Common myeloid progenitor, CD34-positive (primary cell): Measurements from ENCODE around the gene PPP2R2B.

Experiments
- CTCF ChIA-PET: fragments of 350-600 bp; sonication (Branson Sonifier 250); formaldehyde crosslinking; loops from one replicate; lab custom pipeline; 2021; ENCODE audit warnings: antibody characterized with exemption; lab: Charles Lee
- POLR2A ChIA-PET: fragments of 350-600 bp; sonication (Branson Sonifier 250); formaldehyde crosslinking; loops from one replicate; lab custom pipeline; 2021; ENCODE audit warnings: antibody characterized with exemption; lab: Charles Lee
- DNase-seq, 3 donors: peaks; one replicate each; pipeline versions ENCODE4 v3.0.0 to v3.0.0-alpha.2; 2013
- H3K27ac ChIP-seq, 2 experiments: 1 replicate in 1 of 2; 2 replicates in 1 of 2; pipeline ENCODE4 v1.7.0; 2013; ENCODE audit warnings: inconsistent platforms in 2 of 2, low read length in 2 of 2, mild to moderate bottlenecking in 2 of 2, low read depth in 1 of 2, moderate library complexity in 1 of 2; ENCODE audit not compliant: severe bottlenecking in 2 of 2, insufficient read depth in 1 of 2, poor library complexity in 1 of 2
- H3K27me3 ChIP-seq, 5 experiments: replicated peaks in 2 of 5; 1 replicate in 3 of 5; 2 replicates in 2 of 5; pipeline versions ENCODE4 v1.6.1 to v1.7.0; 2013; ENCODE audit warnings: low read length in 4 of 5, mild to moderate bottlenecking in 2 of 5, moderate library complexity in 2 of 5, inconsistent platforms in 1 of 5; ENCODE audit not compliant: insufficient read depth in 5 of 5, control insufficient read depth in 4 of 5
- H3K36me3 ChIP-seq, 4 experiments: 1 replicate in 2 of 4; 2 replicates in 2 of 4; pipeline versions ENCODE4 v1.6.1 to v1.7.0; 2013; ENCODE audit warnings: low read length in 3 of 4, control low read depth in 1 of 4, mild to moderate bottlenecking in 1 of 4; ENCODE audit not compliant: control insufficient read depth in 4 of 4, insufficient read depth in 4 of 4
- H3K4me1 ChIP-seq, 4 experiments: 1 replicate in 3 of 4; 2 replicates in 1 of 4; pipeline versions ENCODE4 v1.6.1 to v1.7.1; 2013; ENCODE audit warnings: low read length in 3 of 4, mild to moderate bottlenecking in 3 of 4, control low read depth in 1 of 4, inconsistent platforms in 1 of 4, moderate library complexity in 1 of 4; ENCODE audit not compliant: control insufficient read depth in 4 of 4, insufficient read depth in 4 of 4; ENCODE audit errors: control extremely low read depth in 1 of 4
- H3K4me3 ChIP-seq, 7 experiments: 1 replicate in 4 of 7; 2 replicates in 3 of 7; pipeline versions ENCODE4 v1.5.1 to v1.7.0; 2013; ENCODE audit warnings: mild to moderate bottlenecking in 7 of 7, low read length in 6 of 7, moderate library complexity in 6 of 7, inconsistent platforms in 2 of 7, low read depth in 2 of 7, control low read depth in 1 of 7; ENCODE audit not compliant: insufficient read depth in 4 of 7, control insufficient read depth in 1 of 7; ENCODE audit errors: extremely low read depth in 1 of 7
- H3K9me3 ChIP-seq, 5 experiments: 1 replicate in 4 of 5; 2 replicates in 1 of 5; pipeline versions ENCODE4 v1.6.1 to v1.7.1; 2013; ENCODE audit warnings: low read length in 4 of 5, mild to moderate bottlenecking in 2 of 5, inconsistent platforms in 1 of 5, low read depth in 1 of 5, moderate library complexity in 1 of 5; ENCODE audit not compliant: control insufficient read depth in 4 of 5, insufficient read depth in 2 of 5; ENCODE audit errors: control extremely low read depth in 1 of 5
- WGBS: methylation state at CpG from one replicate; pipeline ENCODE4 v1.1.5; 2013; ENCODE audit not compliant: insufficient coverage; 5-methylcytosine and 5-hydroxymethylcytosine counted together

PPP2R2B gene

GRCh38 chr5:146873186-146873917 is 5.2 kb downstream of the PPP2R2B start:
- ChIA-PET CTCF (no interaction called here), POLR2A (no interaction called here)
- 100% methylated on average over 7 of the region's 7 CpGs for WGBS
- Histone ChIP-seq H3K36me3 (no peaks in the 10 kb centered on the region), H3K27me3 (peaks cover 0 to 9% (median 2%) of the 10 kb centered on the region in 5 experiments), H3K4me1 (peaks cover 0 to 14% (median 9%) of the 10 kb centered on the region in 4 experiments), H3K9me3 (no peaks in the 10 kb centered on the region), H3K4me3 (no peak overlapping the region), H3K27ac (no peak overlapping the region)
- DNase-seq, result no peak

DNA sequence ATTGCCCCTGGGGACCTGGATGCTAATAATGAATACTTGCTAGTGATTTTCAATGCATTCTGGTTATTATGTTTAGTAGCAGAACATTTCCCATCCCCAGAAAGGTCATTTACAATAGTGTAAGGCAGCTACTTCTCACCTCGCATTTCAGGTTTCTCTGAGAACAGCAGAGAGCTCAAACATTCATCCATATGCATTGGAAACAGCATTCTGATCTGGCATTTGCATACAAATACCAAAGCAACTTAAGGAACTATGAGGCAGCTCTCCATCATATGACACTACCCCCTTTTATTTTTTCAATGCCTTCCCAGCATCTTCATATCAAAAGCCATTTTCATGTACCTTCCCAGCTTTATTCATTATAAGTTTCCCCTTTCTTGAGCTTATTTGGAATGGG is 6.4 kb downstream of the PPP2R2B start:
- 92% methylated on average over 1 of the region's 1 CpG for WGBS
- Histone ChIP-seq H3K4me3 (no peak overlapping the region), H3K4me1 (peaks cover 0 to 3% (median 1%) of the 10 kb centered on the region in 4 experiments), H3K27ac (no peak overlapping the region), H3K36me3 (no peaks in the 10 kb centered on the region), H3K27me3 (peaks cover 0 to 5% (median 2%) of the 10 kb centered on the region in 5 experiments), H3K9me3 (no peaks in the 10 kb centered on the region)
- ChIA-PET CTCF (no interaction called here), POLR2A (no interaction called here)
- DNase-seq, result no peak

GRCh38 chr5:146867996-146868708 is 10.4 kb downstream of the PPP2R2B start:
- no peak overlapping the region for H3K4me3 ChIP-seq
- DNase-seq, result no peak
- no peak overlapping the region for H3K27ac ChIP-seq
- WGBS, result no CpG with 5 or more reads among the region's 1 CpG
- ChIA-PET CTCF (no interaction called here), POLR2A (no interaction called here)
- no peaks in the 10 kb centered on the region for H3K9me3 ChIP-seq
- no peaks in the 10 kb centered on the region for H3K36me3 ChIP-seq
- no peaks in the 10 kb centered on the region for H3K4me1 ChIP-seq
- H3K27me3 ChIP-seq, result peaks cover 0 to 5% (median 0%) of the 10 kb centered on the region in 5 experiments

GRCh38 chr5:146866263-146866662 is 12.3 kb downstream of the PPP2R2B start:
- ChIA-PET CTCF (no interaction called here), POLR2A (no interaction called here)
- WGBS, result no CpG with 5 or more reads among the region's 2 CpGs

DNA sequence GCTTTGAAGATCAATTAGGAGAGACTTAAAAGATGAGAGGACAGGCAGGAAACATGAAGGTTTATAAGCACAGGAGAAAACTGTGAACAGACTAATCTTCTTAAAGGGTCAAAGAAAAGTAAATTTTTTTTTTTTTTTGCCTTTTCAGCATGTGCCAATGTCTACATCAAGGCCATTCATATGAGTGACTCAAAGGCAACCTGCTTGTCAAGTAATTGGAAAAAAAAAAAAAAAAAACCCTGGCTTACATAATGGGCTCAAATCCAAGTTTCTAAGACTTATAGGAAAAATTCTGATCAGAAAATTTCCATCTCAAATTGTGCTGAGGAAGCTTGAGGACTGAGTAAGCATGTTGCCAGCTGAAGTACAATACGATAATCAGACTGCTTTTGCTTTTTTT is 15.9 kb downstream of the PPP2R2B start:
- Histone ChIP-seq H3K4me1 (no peaks in the 10 kb centered on the region), H3K27ac (no peak overlapping the region), H3K4me3 (no peak overlapping the region), H3K36me3 (no peaks in the 10 kb centered on the region), H3K27me3 (no peaks in the 10 kb centered on the region), H3K9me3 (no peaks in the 10 kb centered on the region)
- POLR2A ChIA-PET, result no interaction called here
- CTCF ChIA-PET, result no interaction called here
- DNase-seq, result no peak
- 100% methylated on average over 1 of the region's 1 CpG for WGBS

More at GRCh38 chr5:146866263-146866662, 12.3 kb downstream of the PPP2R2B start:
- H3K4me3 ChIP-seq, result no peak overlapping the region
- no peaks in the 10 kb centered on the region for H3K27me3 ChIP-seq
- H3K4me1 ChIP-seq, result no peaks in the 10 kb centered on the region
- no peaks in the 10 kb centered on the region for H3K9me3 ChIP-seq
- no peaks in the 10 kb centered on the region for H3K36me3 ChIP-seq
- DNase-seq, result no peak
- no peak overlapping the region for H3K27ac ChIP-seq

DNA sequence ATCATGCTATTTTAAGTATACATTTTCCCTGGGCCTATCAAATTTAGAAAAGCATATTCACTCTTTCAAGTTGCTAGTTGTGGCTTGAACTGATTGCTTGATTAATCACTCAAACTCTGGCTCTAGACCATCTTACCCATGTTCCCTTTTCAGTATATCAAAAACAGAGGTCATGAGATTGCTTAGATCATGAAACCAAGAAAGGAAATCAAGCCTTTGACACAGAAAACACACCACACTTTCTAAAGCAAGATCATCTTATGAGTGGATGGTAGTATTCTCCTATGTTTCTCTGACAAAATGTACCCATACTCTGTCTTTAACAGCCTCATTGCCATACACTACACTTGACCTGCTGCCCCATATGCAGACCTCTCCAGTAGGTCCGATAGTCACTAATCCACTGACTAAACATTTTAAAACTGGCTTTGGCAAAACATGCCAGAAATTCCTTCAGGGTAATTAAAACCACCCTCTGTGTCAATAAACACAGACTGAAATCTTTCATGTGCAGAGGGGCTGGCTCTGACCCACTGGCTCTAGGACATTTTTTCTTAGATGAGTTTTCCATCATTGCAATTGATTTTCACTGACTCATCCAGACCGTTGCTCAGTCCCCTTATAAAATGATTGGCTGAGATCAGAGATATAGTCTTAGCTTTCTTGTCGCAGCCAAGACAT is 18.2 kb downstream of the PPP2R2B start:
- no peak overlapping the region for H3K4me3 ChIP-seq
- ChIA-PET POLR2A (interaction anchor here (1.1 kb wide), 1 partner anchor 21 kb away, joined by 4 read pairs; no protein-coding TSS in a partner anchor), CTCF (no interaction called here)
- no peaks in the 10 kb centered on the region for H3K9me3 ChIP-seq
- no peaks in the 10 kb centered on the region for H3K36me3 ChIP-seq
- no peak for DNase-seq
- H3K27me3 ChIP-seq, result no peaks in the 10 kb centered on the region
- no peak overlapping the region for H3K27ac ChIP-seq
- no peaks in the 10 kb centered on the region for H3K4me1 ChIP-seq
- 33% methylated on average over 3 of the region's 3 CpGs for WGBS

DNA sequence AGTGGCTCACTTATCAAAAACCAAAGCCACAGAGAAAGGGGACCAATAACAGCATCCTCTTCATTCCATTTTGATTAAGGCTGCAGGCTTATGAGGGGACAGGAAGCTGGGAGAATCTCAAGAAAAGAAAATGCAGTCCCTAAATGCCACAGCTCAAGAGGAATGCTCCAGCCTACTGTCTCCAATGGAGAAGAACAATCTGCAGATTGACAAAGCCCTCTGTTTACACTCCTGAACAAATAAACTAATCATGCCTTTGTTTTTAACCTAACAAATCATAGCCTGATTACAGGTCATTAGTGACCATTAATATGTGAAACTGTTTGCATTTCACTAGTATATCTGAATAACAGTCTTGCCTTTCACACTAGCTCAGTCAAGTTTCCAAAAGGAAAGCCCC is 26.5 kb downstream of the PPP2R2B start:
- Histone ChIP-seq H3K27ac (no peak overlapping the region), H3K4me1 (no peaks in the 10 kb centered on the region), H3K36me3 (no peaks in the 10 kb centered on the region), H3K4me3 (no peak overlapping the region), H3K27me3 (no peaks in the 10 kb centered on the region), H3K9me3 (no peaks in the 10 kb centered on the region)
- ChIA-PET POLR2A (no interaction called here), CTCF (no interaction called here)
- DNase-seq, result no peak
